Epithelial cell of esophagus (primary cell): ENCODE measurements around the gene ZSCAN5C.
"Not testable (repeated sequence)": the region's sequence is repeated elsewhere in the genome, so short reads cannot be mapped to it uniquely, and the experiment has no call there.

Experiments
- DNase-seq: peaks from one replicate; pipeline ENCODE4 v3.0.0; 2010; ENCODE audit warnings: low read depth
- H3K4me3 ChIP-seq: 2 replicates; pipeline ENCODE4 v1.5.1; 2011; ENCODE audit warnings: mild to moderate bottlenecking, low read length, control low read depth
- CTCF ChIP-seq: IDR thresholded peaks from 2 replicates; pipeline ENCODE4 v1.5.1; 2011; ENCODE audit warnings: low read depth, mild to moderate bottlenecking, low read length, control low read depth, inconsistent platforms; ENCODE audit not compliant: insufficient read depth; ENCODE audit errors: missing control alignments

ZSCAN5C gene

DNA sequence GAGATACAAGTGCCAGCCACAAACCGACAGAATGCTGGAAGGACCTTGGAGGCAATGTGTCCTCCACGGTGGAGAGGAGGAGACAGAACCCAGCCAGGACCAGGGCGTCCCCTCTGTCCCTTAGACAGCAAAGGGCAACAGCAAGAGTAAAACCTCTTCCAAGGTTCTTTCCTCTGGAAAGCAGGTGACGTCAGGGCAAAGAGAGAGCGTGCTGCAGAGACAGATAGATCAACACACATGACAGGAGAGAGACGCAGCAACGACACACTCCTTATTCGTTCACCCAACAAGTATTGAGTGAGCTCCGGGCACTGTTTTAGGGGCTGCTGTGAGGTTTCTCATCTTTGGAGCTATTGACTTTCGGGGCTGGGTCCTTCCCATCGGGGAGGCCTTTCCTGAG, 27.5 kb upstream of the ZSCAN5C start:
- no peak for DNase-seq
- TF ChIP-seq CTCF: no peak
- H3K4me3 ChIP-seq: no peak overlapping the region

DNA sequence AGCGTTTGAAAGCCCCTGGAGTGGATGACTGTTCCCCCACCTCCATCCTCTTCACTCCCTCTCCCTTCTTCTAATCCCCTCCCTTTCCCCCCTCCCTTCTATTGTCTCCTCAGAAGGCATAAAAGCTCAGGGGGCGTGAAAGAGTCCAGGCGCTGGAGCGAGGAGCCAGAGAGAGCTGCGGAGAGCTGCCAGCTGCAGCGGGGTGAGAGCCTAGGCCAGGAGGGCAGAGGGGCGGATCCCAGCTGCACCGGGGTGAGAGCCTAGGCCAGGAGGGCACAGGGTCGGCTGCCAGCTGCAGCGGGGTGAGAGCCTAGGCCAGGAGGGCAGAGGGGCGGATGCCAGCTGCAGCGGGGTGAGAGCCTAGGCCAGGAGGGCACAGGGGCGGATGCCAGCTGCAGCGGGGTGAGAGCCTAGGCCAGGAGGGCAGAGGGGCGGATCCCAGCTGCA, 26.2 kb upstream of the ZSCAN5C start, which contains the start of gene GALP:
Gene GALP (plus strand): TSS at position 148 of the 447 bp plus-strand sequence. CDS start 1,101 bp downstream, outside the sequence.
- not testable (repeated sequence) for DNase-seq

GRCh38 chr19:56176310-56176709, 25.8 kb upstream of the ZSCAN5C start:
- H3K4me3 ChIP-seq, DNase-seq: not testable (repeated sequence)

More for the DNA sequence above, 26.2 kb upstream of the ZSCAN5C start, which contains the start of gene GALP:
- H3K4me3 ChIP-seq: not testable (repeated sequence)

DNA sequence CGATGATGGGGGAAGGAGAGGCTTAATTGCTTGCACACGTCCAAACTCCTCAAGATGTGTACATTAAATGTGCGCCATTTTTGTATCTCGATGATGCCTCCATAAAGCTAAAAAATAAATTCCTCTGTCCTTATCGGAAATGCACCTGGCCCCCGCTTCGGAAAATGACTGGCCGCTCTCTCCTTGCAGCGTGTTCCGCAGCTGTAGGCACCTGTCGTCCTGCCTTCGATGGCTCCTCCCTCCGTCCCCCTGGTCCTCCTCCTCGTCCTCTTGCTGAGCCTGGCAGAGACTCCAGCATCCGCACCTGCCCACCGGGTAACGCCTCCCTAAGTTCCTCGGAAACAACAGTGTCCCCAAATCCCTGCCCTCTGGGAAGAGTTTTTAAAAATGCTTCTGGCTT, 25.2 kb upstream of the ZSCAN5C start:
- TF ChIP-seq CTCF: no peak
- DNase-seq: no peak
- H3K4me3 ChIP-seq: no peak overlapping the region

GRCh38 chr19:56177564-56178243, 24.4 kb upstream of the ZSCAN5C start:
- no peak for DNase-seq
- H3K4me3 ChIP-seq: no peak overlapping the region
- TF ChIP-seq CTCF: no peak

DNA sequence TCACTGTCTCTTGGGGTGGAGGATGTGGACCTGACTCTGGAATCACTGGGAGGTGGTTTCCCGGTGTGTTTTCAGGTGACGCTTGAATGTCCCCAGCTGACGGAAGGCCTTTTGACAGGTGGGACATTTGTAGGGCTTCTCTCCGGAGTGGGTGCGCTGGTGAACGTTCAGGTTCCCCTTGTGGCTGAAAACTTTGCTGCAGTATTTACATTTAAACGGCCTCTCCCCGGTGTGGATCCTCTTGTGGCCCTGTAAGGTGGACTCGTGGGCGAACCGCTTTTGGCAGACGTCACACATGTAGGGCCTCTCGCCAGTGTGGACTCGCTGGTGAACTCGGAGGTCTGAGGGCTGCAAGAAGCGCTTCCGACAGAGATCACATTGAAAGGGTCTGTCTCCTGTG, 12.3 kb upstream of the ZSCAN5C start:
- no peak for DNase-seq
- no peak overlapping the region for H3K4me3 ChIP-seq
- TF ChIP-seq CTCF: no peak

DNA sequence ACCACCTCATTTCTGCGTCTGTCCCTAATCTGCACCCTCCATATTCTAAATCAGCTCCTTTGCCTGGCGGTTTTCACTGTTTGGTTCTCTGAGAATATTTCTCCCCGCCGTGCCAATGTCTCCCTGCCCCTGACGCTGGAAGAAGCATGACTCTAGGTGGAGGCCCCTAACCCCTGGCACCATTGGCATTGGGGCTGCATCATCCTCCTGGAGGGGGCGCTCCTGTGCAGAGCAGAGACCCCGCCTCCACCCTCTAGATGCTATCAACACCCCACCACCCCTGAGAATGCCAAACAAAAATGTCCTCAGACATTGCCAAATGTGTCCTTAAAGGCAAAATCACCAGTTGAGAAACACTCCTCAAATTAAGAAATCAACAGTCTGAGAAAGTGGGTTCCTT, 11.0 kb upstream of the ZSCAN5C start:
- DNase-seq: no peak
- no peak for TF ChIP-seq CTCF
- no peak overlapping the region for H3K4me3 ChIP-seq

DNA sequence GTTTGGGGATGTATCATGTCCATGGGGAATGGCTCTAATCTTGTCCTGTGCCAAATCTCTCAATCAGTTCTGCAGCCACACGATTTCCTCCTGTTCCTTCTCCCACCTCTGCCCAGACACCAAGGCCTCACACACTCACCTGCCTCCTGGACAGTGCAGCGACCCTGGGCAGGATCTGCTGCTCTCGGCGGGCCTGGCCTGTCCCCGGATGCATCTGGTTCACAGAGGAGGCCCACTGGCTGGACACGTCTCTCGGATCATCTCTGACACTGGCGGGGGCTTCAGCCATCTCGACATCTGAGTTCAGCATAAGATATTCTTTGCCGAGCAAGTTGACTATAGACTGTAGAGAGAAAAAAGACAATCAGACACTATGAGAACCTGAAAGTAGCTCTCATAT, 10.4 kb upstream of the ZSCAN5C start:
- no peak overlapping the region for H3K4me3 ChIP-seq
- TF ChIP-seq CTCF: no peak
- DNase-seq: no peak
